DMS53 treated with DMSO at 0.1 percent for 48 hours (cell line): Measurements from ENCODE around the gene NQO1.
"Not testable (repeated sequence)": the region's sequence is repeated elsewhere in the genome, so short reads cannot be mapped to it uniquely, and the experiment has no call there.

Experiments
- DNase-seq: peaks from one replicate; lab custom pipeline; 2025; ENCODE audit not compliant: unreplicated experiment; lab: John Stamatoyannopoulos, UW

Gene NQO1

GRCh38 chr16:69744363-69745231 is 18.2 kb upstream of the NQO1 start:
- no peak for DNase-seq

- DNase-seq, result no peak
Measured at GRCh38 chr16:69741951-69742904, 15.9 kb upstream of the NQO1 start.

GRCh38 chr16:69741519-69741918 is 15.2 kb upstream of the NQO1 start:
- no peak for DNase-seq

GRCh38 chr16:69732101-69732500 is 5.7 kb upstream of the NQO1 start:
- no peak for DNase-seq

GRCh38 chr16:69731280-69731679 is 4.9 kb upstream of the NQO1 start:
- DNase-seq, result not testable (repeated sequence)

GRCh38 chr16:69729030-69729429 is 2.7 kb upstream of the NQO1 start:
- not testable (repeated sequence) for DNase-seq

- DNase-seq, result peak; percentile 31
Measured at GRCh38 chr16:69727916-69728270, 1.5 kb upstream of the NQO1 start.

- no peak for DNase-seq
Measured at GRCh38 chr16:69725480-69726312, 664 bp downstream of the NQO1 start.

GRCh38 chr16:69724981-69725479 is 1.3 kb downstream of the NQO1 start:
- DNase-seq, result no peak

- DNase-seq, result no peak
Measured at GRCh38 chr16:69724414-69724873, 1.9 kb downstream of the NQO1 start.

GRCh38 chr16:69721441-69721957 is 4.9 kb downstream of the NQO1 start:
- no peak for DNase-seq

- no peak for DNase-seq
Measured at GRCh38 chr16:69720822-69721430, 5.4 kb downstream of the NQO1 start.

- DNase-seq, result no peak
Measured at GRCh38 chr16:69718111-69718764, 8.1 kb downstream of the NQO1 start.

GRCh38 chr16:69717066-69717465 is 9.3 kb downstream of the NQO1 start:
- DNase-seq, result no peak

- no peak for DNase-seq
Measured at GRCh38 chr16:69712914-69713581, 13.3 kb downstream of the NQO1 start.

- no peak for DNase-seq
Measured at GRCh38 chr16:69712277-69712676, 14.1 kb downstream of the NQO1 start.

- no peak for DNase-seq
Measured at GRCh38 chr16:69711115-69711740, 15.1 kb downstream of the NQO1 start.

GRCh38 chr16:69709456-69710084 is 16.8 kb downstream of the NQO1 start:
- peak; percentile 39 for DNase-seq
